Keratinocyte (primary cell): ENCODE measurements around the gene AGAP1. TPM values are rescaled to one million over a fixed set of nuclear protein-coding genes. Genes with fewer than 3 reads are reported as not detected.

Source experiments
- DNase-seq: peaks from one replicate; pipeline ENCODE4 v3.0.0-alpha.2; 2011; ENCODE audit warnings: low read depth, missing footprints, low spot score
- FAIRE-seq: peaks from 2 replicates; lab custom pipeline; 2011; peaks lifted over from hg19 to GRCh38; lab: Jason Lieb, UNC
- H2AFZ ChIP-seq: 2 replicates; pipeline ENCODE4 v1.6.0; 2012; ENCODE audit warnings: low read length, control low read depth, inconsistent platforms; ENCODE audit not compliant: control insufficient read depth
- H3K27ac ChIP-seq: 2 replicates; pipeline ENCODE4 v1.5.1; 2011; ENCODE audit warnings: low read length; ENCODE audit not compliant: control insufficient read depth, insufficient read depth
- H3K27me3 ChIP-seq: 3 replicates; pipeline ENCODE4 v1.6.0; 2011; ENCODE audit warnings: low read length; ENCODE audit not compliant: control insufficient read depth, insufficient read depth; ENCODE audit errors: extremely low read depth
- H3K36me3 ChIP-seq, 2 experiments: 2 replicates in 1 of 2; 3 replicates in 1 of 2; pipeline ENCODE4 v1.5.1; 2011; ENCODE audit warnings: low read length in 2 of 2, mild to moderate bottlenecking in 1 of 2; ENCODE audit not compliant: control insufficient read depth in 2 of 2, insufficient read depth in 2 of 2; ENCODE audit errors: extremely low read depth in 1 of 2
- H3K4me1 ChIP-seq: 3 replicates; pipeline ENCODE4 v1.5.1; 2011; ENCODE audit warnings: low read length; ENCODE audit not compliant: control insufficient read depth, insufficient read depth; ENCODE audit errors: extremely low read depth
- H3K4me2 ChIP-seq: 3 replicates; pipeline ENCODE4 v1.6.0; 2011; ENCODE audit warnings: low read depth, low read length; ENCODE audit not compliant: control insufficient read depth, insufficient read depth; ENCODE audit errors: extremely low read depth
- H3K4me3 ChIP-seq, 3 experiments: fragments of 200-600 bp in 1 of 3; sonication (generic) in 1 of 3; 2 replicates in 2 of 3; 3 replicates in 1 of 3; pipeline ENCODE4 v1.5.1; 2011 to 2016; ENCODE audit warnings: low read length in 3 of 3, mild to moderate bottlenecking in 3 of 3, control low read depth in 2 of 3, inconsistent platforms in 1 of 3, low read depth in 1 of 3, mixed read lengths in 1 of 3, mixed run types in 1 of 3, moderate library complexity in 1 of 3; ENCODE audit not compliant: control insufficient read depth in 2 of 3, insufficient read depth in 2 of 3; ENCODE audit errors: extremely low read depth in 1 of 3
- H3K79me2 ChIP-seq: 2 replicates; pipeline ENCODE4 v1.6.0; 2012; ENCODE audit warnings: low read length; ENCODE audit not compliant: control insufficient read depth, insufficient read depth
- H3K9ac ChIP-seq: 3 replicates; pipeline ENCODE4 v1.6.0; 2011; ENCODE audit warnings: low read length; ENCODE audit not compliant: control insufficient read depth, insufficient read depth; ENCODE audit errors: extremely low read depth
- H3K9me1 ChIP-seq: 3 replicates; pipeline ENCODE4 v1.6.0; 2011; ENCODE audit warnings: low read length; ENCODE audit not compliant: control insufficient read depth, insufficient read depth; ENCODE audit errors: extremely low read depth
- H3K9me3 ChIP-seq: 2 replicates; pipeline ENCODE4 v1.5.1; 2012; ENCODE audit warnings: low read depth, low read length; ENCODE audit not compliant: control insufficient read depth
- H4K20me1 ChIP-seq: 3 replicates; pipeline ENCODE4 v1.6.0; 2011; ENCODE audit warnings: low read length; ENCODE audit not compliant: control insufficient read depth, insufficient read depth; ENCODE audit errors: extremely low read depth
- CTCF ChIP-seq, 3 experiments: IDR thresholded peaks in 1 of 3; conservative IDR thresholded peaks in 1 of 3; optimal IDR thresholded peaks in 1 of 3; 2 replicates in 2 of 3; 3 replicates in 1 of 3; pipeline versions ENCODE3 to v1.5.1; 2011; ENCODE audit warnings: low read length in 3 of 3, mild to moderate bottlenecking in 3 of 3, moderate library complexity in 2 of 3, control low read depth in 1 of 3, inconsistent platforms in 1 of 3; ENCODE audit not compliant: insufficient read depth in 2 of 3; ENCODE audit errors: extremely low read depth in 1 of 3
- EZH2 ChIP-seq: IDR thresholded peaks from one replicate; pipeline ENCODE4 v1.6.1; 2012; ENCODE audit warnings: inconsistent platforms, mild to moderate bottlenecking, low read length, moderate library complexity
- dilution Hi-C: fragments of 300-500 bp; cut with MboI; formaldehyde crosslinking; loops from one replicate; pipeline ENCODE4 v1.7.0; 2020; ENCODE audit warnings: low sequenced_read_pairs; ENCODE audit not compliant: extremely low pct_ligation_motif_present
- polyA plus RNA-seq, 5 experiments: library from polyadenylated mRNA; depleted of rRNA in 3 of 5; stranded (reverse) in 3 of 5; stranded (forward) in 1 of 5; unstranded in 1 of 5; fragments of >200 nt; gene quantifications; 1 replicate in 1 of 5; 2 replicates in 3 of 5; 3 replicates in 1 of 5; pipeline versions ENCODE4 v1.2.1 to v1.2.3, GENCODE V29; 2011 to 2012; ENCODE audit warnings: missing spikeins in 2 of 5, low read depth in 1 of 5, low replicate concordance in 1 of 5

AGAP1 gene
- polyA plus RNA-seq, 1 donor (not counting 4 experiments of a cell fraction or from before 2014, with no cell fraction given), result 12.6 TPM

- no peak for FAIRE-seq
- no peaks in the 10 kb centered on the region for H3K27me3 ChIP-seq
- H3K9ac ChIP-seq, result no peak overlapping the region
- H3K9me3 ChIP-seq, result no peaks in the 10 kb centered on the region
- peaks cover 13% of the 10 kb centered on the region for H3K4me1 ChIP-seq
- no peaks in the 10 kb centered on the region for H4K20me1 ChIP-seq
- TF ChIP-seq CTCF (optimal IDR thresholded peaks at IDR 0.05 in 1 of 3, IDR thresholded peaks at IDR 0.05 in 1 of 3, conservative IDR thresholded peaks at IDR 0.05 in 1 of 3; ENCODE audit: extremely low read depth in 1 of 3, insufficient read depth in 2 of 3, low read length in 3 of 3) (no peak), EZH2 (no peak)
- no peaks in the 10 kb centered on the region for H3K79me2 ChIP-seq
- no peak overlapping the region for H3K4me3 ChIP-seq
- no peak overlapping the region for H2AFZ ChIP-seq
- no peak for DNase-seq
- H3K36me3 ChIP-seq, result no peaks in the 10 kb centered on the region
- H3K9me1 ChIP-seq, result no peaks in the 10 kb centered on the region
- no peak overlapping the region for H3K27ac ChIP-seq
- H3K4me2 ChIP-seq, result no peak overlapping the region
- dilution Hi-C loops, result no loop called here
Measured at GRCh38 chr2:235954281-235954680, 460.4 kb downstream of the AGAP1 start.

GRCh38 chr2:235954888-235955480 is 461.1 kb downstream of the AGAP1 start:
- Histone ChIP-seq H3K36me3 (no peaks in the 10 kb centered on the region), H3K9me1 (no peaks in the 10 kb centered on the region), H3K4me3 (no peak overlapping the region), H2AFZ (no peak overlapping the region), H3K4me2 (no peak overlapping the region), H3K79me2 (no peaks in the 10 kb centered on the region), H3K9me3 (no peaks in the 10 kb centered on the region), H3K27ac (no peak overlapping the region), H3K9ac (no peak overlapping the region), H3K4me1 (peaks cover 13% of the 10 kb centered on the region), H4K20me1 (no peaks in the 10 kb centered on the region), H3K27me3 (no peaks in the 10 kb centered on the region)
- dilution Hi-C loops, result no loop called here
- TF ChIP-seq CTCF (optimal IDR thresholded peaks at IDR 0.05 in 1 of 3, IDR thresholded peaks at IDR 0.05 in 1 of 3, conservative IDR thresholded peaks at IDR 0.05 in 1 of 3; ENCODE audit: extremely low read depth in 1 of 3, insufficient read depth in 2 of 3, low read length in 3 of 3) (no peak), EZH2 (no peak)
- FAIRE-seq, result no peak
- DNase-seq, result no peak
